HepG2 (cell line): ENCODE data around the gene KIF1C. TPM values are rescaled to one million over a fixed set of nuclear protein-coding genes. Genes with fewer than 3 reads are reported as not detected.
A peak's percentile ranks its signal among the peaks of the same experiment; 100 is the strongest.

Experiments
- ERF ChIP-seq: IDR thresholded peaks from 2 replicates; pipeline ENCODE4 v1.6.1; 2018; ENCODE audit warnings: missing biosample characterization, missing genetic modification reagents
- GATAD2A ChIP-seq: IDR thresholded peaks from 2 replicates; pipeline ENCODE4 v1.6.1; 2016
- MATR3 ChIP-seq: sonication (generic); formaldehyde crosslinking; IDR thresholded peaks from 2 replicates; pipeline ENCODE4 v1.4.0; 2020; ENCODE audit warnings: missing genetic modification reagents
- MNT ChIP-seq: fragments of 450-650 bp; IDR thresholded peaks from 2 replicates; pipeline ENCODE4 v1.6.1; 2016
- NR2F6 ChIP-seq, 2 experiments: IDR thresholded peaks; 2 replicates each; pipeline ENCODE4 v1.6.1; 2016; ENCODE audit warnings: antibody characterized with exemption in 1 of 2, mild to moderate bottlenecking in 1 of 2
- SP4 ChIP-seq: sonication (generic); formaldehyde crosslinking; IDR thresholded peaks from 2 replicates; pipeline ENCODE4 v1.8.1; 2023; ENCODE audit warnings: mild to moderate bottlenecking, missing genetic modification reagents
- SRF ChIP-seq: IDR thresholded peaks from 2 replicates; pipeline ENCODE4 v1.6.1; 2011; ENCODE audit warnings: mild to moderate bottlenecking, low read depth, low read length, moderate library complexity
- THAP7 ChIP-seq: sonication (generic); formaldehyde crosslinking; IDR thresholded peaks from 2 replicates; pipeline ENCODE4 v1.8.1; 2023; ENCODE audit warnings: mild to moderate bottlenecking, missing genetic modification reagents
- YY1 ChIP-seq: IDR thresholded peaks from 2 replicates; pipeline ENCODE4 v1.6.1; 2011; ENCODE audit warnings: low read length, low read depth, moderate library complexity, mild to moderate bottlenecking; ENCODE audit not compliant: insufficient read depth, insufficient replicate concordance
- polyA plus RNA-seq, 8 experiments: library from polyadenylated mRNA; depleted of rRNA in 3 of 8; stranded (reverse) in 7 of 8; unstranded in 1 of 8; fragments of >200 nt; fragmentation: Illumina TruSeq in 4 of 8; extraction: Trizol in 4 of 8; gene quantifications; 2 replicates each; pipeline versions ENCODE4 v1.2.1 to v1.2.3, GENCODE V29; 2011 to 2016; ENCODE audit warnings: low read depth in 4 of 8, missing spikeins in 1 of 8, mixed read lengths in 1 of 8; ENCODE audit not compliant: insufficient read depth in 1 of 8
- total RNA-seq, 5 experiments: library from RNA; depleted of rRNA; stranded (reverse); fragments of >200 nt; fragmentation: Illumina TruSeq; extraction: Trizol; gene quantifications; 2 replicates each; pipeline ENCODE4 v1.2.3, GENCODE V29; 2016; ENCODE audit warnings: low read depth in 1 of 5
- TF ChIP-seq, protein P1 (sequence below), 2 experiments: sonication (generic) in 1 of 2; formaldehyde crosslinking in 1 of 2; IDR thresholded peaks; 2 replicates each; pipeline versions ENCODE4 v1.4.0 to v1.6.1; 2016 to 2020; ENCODE audit warnings: borderline replicate concordance in 1 of 2, low read depth in 1 of 2, mild to moderate bottlenecking in 1 of 2, missing genetic modification reagents in 1 of 2
- TF ChIP-seq, protein P2 (sequence below): IDR thresholded peaks from 2 replicates; pipeline ENCODE4 v1.6.1; 2018; ENCODE audit warnings: missing genetic modification reagents
- TF ChIP-seq, protein P3 (sequence below): sonication (generic); formaldehyde crosslinking; IDR thresholded peaks from 2 replicates; pipeline ENCODE4 v1.8.0; 2022; ENCODE audit warnings: low read depth, missing genetic modification reagents
- TF ChIP-seq, protein P4 (sequence below): sonication (generic); formaldehyde crosslinking; IDR thresholded peaks from 2 replicates; pipeline ENCODE4 v1.8.0; 2022; ENCODE audit warnings: missing genetic modification reagents, mild to moderate bottlenecking, inconsistent platforms, borderline replicate concordance

KIF1C gene
- total and polyA plus RNA-seq, 2 of the 13 experiments (the other 11 are each of a cell fraction or from before 2014, with no cell fraction given): 70.0 to 104 TPM

- TF ChIP-seq, protein P1, sequence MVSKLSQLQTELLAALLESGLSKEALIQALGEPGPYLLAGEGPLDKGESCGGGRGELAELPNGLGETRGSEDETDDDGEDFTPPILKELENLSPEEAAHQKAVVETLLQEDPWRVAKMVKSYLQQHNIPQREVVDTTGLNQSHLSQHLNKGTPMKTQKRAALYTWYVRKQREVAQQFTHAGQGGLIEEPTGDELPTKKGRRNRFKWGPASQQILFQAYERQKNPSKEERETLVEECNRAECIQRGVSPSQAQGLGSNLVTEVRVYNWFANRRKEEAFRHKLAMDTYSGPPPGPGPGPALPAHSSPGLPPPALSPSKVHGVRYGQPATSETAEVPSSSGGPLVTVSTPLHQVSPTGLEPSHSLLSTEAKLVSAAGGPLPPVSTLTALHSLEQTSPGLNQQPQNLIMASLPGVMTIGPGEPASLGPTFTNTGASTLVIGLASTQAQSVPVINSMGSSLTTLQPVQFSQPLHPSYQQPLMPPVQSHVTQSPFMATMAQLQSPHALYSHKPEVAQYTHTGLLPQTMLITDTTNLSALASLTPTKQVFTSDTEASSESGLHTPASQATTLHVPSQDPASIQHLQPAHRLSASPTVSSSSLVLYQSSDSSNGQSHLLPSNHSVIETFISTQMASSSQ (IDR thresholded peaks at IDR 0.05; ENCODE audit: low read depth): no peak
- TF ChIP-seq, protein P1 (CRISPR knock-in tag; IDR thresholded peaks at IDR 0.05; ENCODE audit: borderline replicate concordance): peak; percentile 49; the same call in 1 of the 2 replicates
- TF ChIP-seq, protein P2, sequence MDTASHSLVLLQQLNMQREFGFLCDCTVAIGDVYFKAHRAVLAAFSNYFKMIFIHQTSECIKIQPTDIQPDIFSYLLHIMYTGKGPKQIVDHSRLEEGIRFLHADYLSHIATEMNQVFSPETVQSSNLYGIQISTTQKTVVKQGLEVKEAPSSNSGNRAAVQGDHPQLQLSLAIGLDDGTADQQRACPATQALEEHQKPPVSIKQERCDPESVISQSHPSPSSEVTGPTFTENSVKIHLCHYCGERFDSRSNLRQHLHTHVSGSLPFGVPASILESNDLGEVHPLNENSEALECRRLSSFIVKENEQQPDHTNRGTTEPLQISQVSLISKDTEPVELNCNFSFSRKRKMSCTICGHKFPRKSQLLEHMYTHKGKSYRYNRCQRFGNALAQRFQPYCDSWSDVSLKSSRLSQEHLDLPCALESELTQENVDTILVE (CRISPR knock-in tag): peak; percentile 48; the same call in 1 of the 2 replicates
- TF ChIP-seq SRF (peak; percentile 94), MATR3 (CRISPR knock-in tag) (no peak), MNT (no peak), YY1 (peak; percentile 90), THAP7 (CRISPR knock-in tag) (0 out of 2 replicates have a peak, but pooled peaks have one; percentile 41), NR2F6 (IDR thresholded peaks at IDR 0.05) (peak; percentile 65), NR2F6 (CRISPR knock-in tag; IDR thresholded peaks at IDR 0.05) (peak; percentile 66; the same call in 1 of the 2 replicates), ERF (CRISPR knock-in tag) (peak; percentile 81), GATAD2A (CRISPR knock-in tag) (peak; percentile 24; the same call in 1 of the 2 replicates), SP4 (peak; percentile 60; the same call in 1 of the 2 replicates)
- TF ChIP-seq, protein P3, sequence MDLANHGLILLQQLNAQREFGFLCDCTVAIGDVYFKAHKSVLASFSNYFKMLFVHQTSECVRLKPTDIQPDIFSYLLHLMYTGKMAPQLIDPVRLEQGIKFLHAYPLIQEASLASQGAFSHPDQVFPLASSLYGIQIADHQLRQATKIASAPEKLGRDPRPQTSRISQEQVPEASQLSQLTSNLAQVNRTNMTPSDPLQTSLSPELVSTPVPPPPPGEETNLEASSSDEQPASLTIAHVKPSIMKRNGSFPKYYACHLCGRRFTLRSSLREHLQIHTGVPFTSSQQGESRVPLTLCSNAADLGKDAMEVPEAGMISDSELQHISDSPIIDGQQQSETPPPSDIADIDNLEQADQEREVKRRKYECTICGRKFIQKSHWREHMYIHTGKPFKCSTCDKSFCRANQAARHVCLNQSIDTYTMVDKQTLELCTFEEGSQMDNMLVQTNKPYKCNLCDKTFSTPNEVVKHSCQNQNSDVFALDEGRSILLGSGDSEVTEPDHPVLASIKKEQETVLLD (CRISPR knock-in tag): peak; percentile 79; the same call in 1 of the 2 replicates
- TF ChIP-seq, protein P4, sequence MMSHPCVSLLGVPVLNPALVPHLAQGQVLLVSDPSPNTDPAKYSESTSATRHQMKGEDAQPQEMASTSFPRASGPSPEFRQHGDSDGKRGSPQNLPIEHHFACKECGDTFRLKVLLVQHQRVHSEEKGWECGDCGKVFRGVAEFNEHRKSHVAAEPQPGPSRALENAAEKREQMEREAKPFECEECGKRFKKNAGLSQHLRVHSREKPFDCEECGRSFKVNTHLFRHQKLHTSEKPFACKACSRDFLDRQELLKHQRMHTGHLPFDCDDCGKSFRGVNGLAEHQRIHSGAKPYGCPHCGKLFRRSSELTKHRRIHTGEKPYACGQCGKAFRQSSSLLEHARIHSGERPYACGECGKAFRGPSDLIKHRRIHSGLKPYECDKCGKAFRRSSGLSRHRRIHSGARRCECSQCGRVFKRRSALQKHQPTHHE (CRISPR knock-in tag): 0 out of 2 replicates have a peak, but pooled peaks have one; percentile 74
These were observed 10.6 kb upstream of the KIF1C start, which contains the start of gene CAMTA2 (continued) for GRCh38 chr17:4986951-4987766.
